ENCODE data around the gene DEF6.

DEF6 gene

DNA sequence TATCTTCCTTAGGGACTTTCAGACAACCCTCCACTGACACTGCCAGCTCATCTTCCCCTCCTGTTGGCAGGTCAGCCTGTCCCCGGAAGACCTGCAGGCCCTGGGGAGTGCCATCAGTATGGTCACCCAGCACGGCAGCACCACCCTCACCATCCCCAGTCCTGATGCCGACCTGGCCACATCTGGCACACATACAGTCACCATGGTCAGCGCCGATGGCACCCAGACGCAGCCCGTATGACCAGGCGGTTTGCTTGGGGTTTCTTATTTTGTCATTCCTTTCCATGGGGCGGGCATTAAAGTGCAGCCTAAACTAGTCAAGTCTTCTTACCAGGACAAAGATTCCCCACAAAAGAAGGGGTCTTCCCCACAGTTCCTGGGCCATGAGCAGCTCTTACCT, 3.9 kb upstream of the DEF6 start:
- Histone ChIP-seq H3K4me1 (ENCODE audit: control extremely low read depth in 1 of 4, control insufficient read depth in 4 of 4, insufficient read depth in 4 of 4, low read length in 3 of 4) (peaks cover 7 to 20% (median 19%) of the 10 kb centered on the region in 4 experiments), H3K27me3 (replicated peaks in 2 of 5; ENCODE audit: control insufficient read depth in 4 of 5, insufficient read depth in 5 of 5, low read length in 4 of 5) (no peaks in the 10 kb centered on the region), H3K36me3 (ENCODE audit: control insufficient read depth in 4 of 4, insufficient read depth in 4 of 4, low read length in 3 of 4) (peaks cover 0 to 76% (median 51%) of the 10 kb centered on the region in 4 experiments), H3K27ac (ENCODE audit: insufficient read depth in 1 of 2, low read depth in 1 of 2, low read length in 2 of 2, poor library complexity in 1 of 2, severe bottlenecking in 2 of 2) (no peak overlapping the region), H3K9me3 (ENCODE audit: control extremely low read depth in 1 of 5, control insufficient read depth in 4 of 5, insufficient read depth in 2 of 5, low read depth in 1 of 5, low read length in 4 of 5) (no peaks in the 10 kb centered on the region), H3K4me3 (ENCODE audit: control insufficient read depth in 1 of 7, extremely low read depth in 1 of 7, insufficient read depth in 4 of 7, low read depth in 2 of 7, low read length in 6 of 7) (no peak overlapping the region)
- POLR2A ChIA-PET: no interaction called here
- CTCF ChIA-PET: interaction anchor here (0.7 to 20.5 kb wide), 14 partner anchors 8 to 179 kb away, joined by 3 to 405 read pairs (median 4); partner anchors contain the start of genes FANCE and RPL10A
- WGBS (ENCODE audit: insufficient coverage): 97% methylated on average over 9 of the region's 9 CpGs
- DNase-seq: no peak

DNA sequence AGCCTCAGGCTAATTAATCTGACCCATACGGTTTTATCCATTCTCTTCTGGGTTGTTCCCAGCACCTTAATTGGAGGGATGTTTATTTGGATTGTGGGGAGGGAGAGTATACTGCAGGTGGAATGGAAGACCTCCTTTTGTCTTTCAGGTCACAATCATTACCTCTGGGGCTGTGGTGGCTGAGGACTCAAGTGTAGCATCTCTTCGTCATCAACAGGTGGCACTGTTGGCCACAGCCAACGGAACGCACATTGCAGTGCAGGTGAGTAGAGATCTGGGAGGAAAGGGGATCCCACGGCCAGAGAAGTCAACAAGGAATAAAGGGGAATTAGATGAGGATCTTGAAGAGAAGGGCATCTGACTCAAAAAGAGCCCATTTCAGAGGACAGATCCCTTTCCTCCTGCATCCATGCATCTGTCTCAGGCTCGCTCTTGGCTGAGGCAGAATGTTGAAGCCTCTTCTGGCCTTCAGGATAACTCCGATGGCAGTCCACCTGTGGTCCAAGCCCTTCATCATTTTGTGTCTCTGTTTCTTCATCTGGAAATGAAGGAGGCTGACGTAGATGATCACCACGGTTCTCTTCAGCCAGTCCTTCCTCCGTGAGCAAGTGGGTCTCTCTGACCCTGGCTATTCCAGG, 3.2 kb upstream of the DEF6 start:
- Histone ChIP-seq H3K4me1 (ENCODE audit: control extremely low read depth in 1 of 4, control insufficient read depth in 4 of 4, insufficient read depth in 4 of 4, low read length in 3 of 4) (peaks cover 14 to 27% (median 26%) of the 10 kb centered on the region in 4 experiments), H3K9me3 (ENCODE audit: control extremely low read depth in 1 of 5, control insufficient read depth in 4 of 5, insufficient read depth in 2 of 5, low read depth in 1 of 5, low read length in 4 of 5) (no peaks in the 10 kb centered on the region), H3K27ac (ENCODE audit: insufficient read depth in 1 of 2, low read depth in 1 of 2, low read length in 2 of 2, poor library complexity in 1 of 2, severe bottlenecking in 2 of 2) (no peak overlapping the region), H3K4me3 (ENCODE audit: control insufficient read depth in 1 of 7, extremely low read depth in 1 of 7, insufficient read depth in 4 of 7, low read depth in 2 of 7, low read length in 6 of 7) (no peak overlapping the region), H3K27me3 (replicated peaks in 2 of 5; ENCODE audit: control insufficient read depth in 4 of 5, insufficient read depth in 5 of 5, low read length in 4 of 5) (no peaks in the 10 kb centered on the region), H3K36me3 (ENCODE audit: control insufficient read depth in 4 of 4, insufficient read depth in 4 of 4, low read length in 3 of 4) (peaks cover 0 to 68% (median 46%) of the 10 kb centered on the region in 4 experiments)
- POLR2A ChIA-PET: no interaction called here
- DNase-seq: peak; percentile 39 to 63 (median 50)
- CTCF ChIA-PET: interaction anchor here (0.7 to 20.5 kb wide), 11 partner anchors 8 to 179 kb away, joined by 3 to 405 read pairs (median 5); partner anchors contain the start of genes FANCE and RPL10A
- WGBS (ENCODE audit: insufficient coverage): 63% methylated on average over 3 of the region's 10 CpGs

DNA sequence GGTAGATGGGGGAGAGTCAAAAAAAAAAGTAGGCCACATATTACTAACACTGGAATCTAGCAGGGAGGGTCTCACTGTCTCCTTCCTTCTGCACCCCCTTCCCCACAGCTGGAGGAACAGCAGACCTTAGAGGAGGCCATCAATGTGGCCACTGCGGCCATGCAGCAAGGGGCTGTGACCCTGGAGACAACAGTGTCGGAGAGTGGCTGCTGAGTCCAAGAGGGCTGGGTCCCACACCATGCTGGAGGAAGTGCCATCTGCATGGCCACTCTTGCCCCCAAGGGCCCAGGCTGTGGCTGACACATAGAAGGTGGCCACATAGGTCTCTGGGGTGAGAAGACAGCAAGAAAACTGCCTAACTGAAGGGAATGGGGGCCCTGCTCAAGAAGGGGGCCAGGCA, 2.6 kb upstream of the DEF6 start:
- no peaks in the 10 kb centered on the region for H3K27me3 ChIP-seq (replicated peaks in 2 of 5; ENCODE audit: control insufficient read depth in 4 of 5, insufficient read depth in 5 of 5, low read length in 4 of 5)
- no peak for DNase-seq
- POLR2A ChIA-PET: no interaction called here
- H3K27ac ChIP-seq (ENCODE audit: insufficient read depth in 1 of 2, low read depth in 1 of 2, low read length in 2 of 2, poor library complexity in 1 of 2, severe bottlenecking in 2 of 2): no peak overlapping the region
- H3K9me3 ChIP-seq (ENCODE audit: control extremely low read depth in 1 of 5, control insufficient read depth in 4 of 5, insufficient read depth in 2 of 5, low read depth in 1 of 5, low read length in 4 of 5): no peaks in the 10 kb centered on the region
- H3K4me3 ChIP-seq (ENCODE audit: control insufficient read depth in 1 of 7, extremely low read depth in 1 of 7, insufficient read depth in 4 of 7, low read depth in 2 of 7, low read length in 6 of 7): no peak overlapping the region
- 100% methylated on average over 2 of the region's 2 CpGs for WGBS (ENCODE audit: insufficient coverage)
- H3K4me1 ChIP-seq (ENCODE audit: control extremely low read depth in 1 of 4, control insufficient read depth in 4 of 4, insufficient read depth in 4 of 4, low read length in 3 of 4): peaks cover 20 to 33% (median 32%) of the 10 kb centered on the region in 4 experiments
- peaks cover 0 to 62% (median 42%) of the 10 kb centered on the region in 4 experiments for H3K36me3 ChIP-seq (ENCODE audit: control insufficient read depth in 4 of 4, insufficient read depth in 4 of 4, low read length in 3 of 4)
- CTCF ChIA-PET: interaction anchor here (0.6 to 20.5 kb wide), 10 partner anchors 9 to 551 kb away, joined by 4 to 405 read pairs (median 9); partner anchors contain the start of genes FANCE and PPARD

DNA sequence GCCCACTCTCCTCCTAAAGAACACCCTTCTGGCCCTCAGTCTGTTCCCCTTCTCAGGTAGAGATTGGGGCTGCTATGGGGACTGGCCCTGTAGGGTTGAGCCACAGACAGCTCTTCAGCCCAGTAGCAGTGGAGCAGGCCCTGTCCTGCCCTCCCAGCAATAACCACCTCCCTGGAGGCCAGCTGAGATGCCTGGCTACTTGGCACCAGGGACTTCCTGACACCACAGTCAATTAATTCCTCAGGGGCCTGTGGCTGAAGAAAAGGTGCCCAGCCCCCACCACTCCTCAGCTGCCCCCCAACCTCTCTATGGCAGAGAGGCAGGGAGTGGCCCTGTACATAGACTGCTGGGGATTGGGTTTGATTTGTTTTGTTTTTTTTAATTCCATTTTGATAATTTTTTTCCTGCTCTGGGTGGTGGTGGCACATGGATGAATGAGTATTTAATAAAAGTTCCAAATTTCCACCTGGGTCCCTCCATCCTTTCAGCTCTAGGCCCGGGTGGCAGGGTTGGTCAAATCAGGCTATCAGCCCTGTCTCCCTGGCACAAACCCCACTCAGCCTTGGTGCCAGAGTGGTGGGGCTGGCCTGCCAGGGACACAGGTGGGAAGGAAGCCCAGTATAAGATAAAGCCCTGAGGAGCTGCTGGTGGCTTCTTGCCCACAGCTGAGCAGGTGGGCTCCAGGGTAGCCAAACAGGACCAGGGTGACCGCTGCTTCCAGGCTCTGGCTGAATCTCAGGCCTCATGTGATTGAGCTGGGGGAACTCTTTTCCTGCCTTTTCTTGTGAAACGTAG, 1.9 kb upstream of the DEF6 start:
- WGBS (ENCODE audit: insufficient coverage): 50% methylated on average over 2 of the region's 3 CpGs

DNA sequence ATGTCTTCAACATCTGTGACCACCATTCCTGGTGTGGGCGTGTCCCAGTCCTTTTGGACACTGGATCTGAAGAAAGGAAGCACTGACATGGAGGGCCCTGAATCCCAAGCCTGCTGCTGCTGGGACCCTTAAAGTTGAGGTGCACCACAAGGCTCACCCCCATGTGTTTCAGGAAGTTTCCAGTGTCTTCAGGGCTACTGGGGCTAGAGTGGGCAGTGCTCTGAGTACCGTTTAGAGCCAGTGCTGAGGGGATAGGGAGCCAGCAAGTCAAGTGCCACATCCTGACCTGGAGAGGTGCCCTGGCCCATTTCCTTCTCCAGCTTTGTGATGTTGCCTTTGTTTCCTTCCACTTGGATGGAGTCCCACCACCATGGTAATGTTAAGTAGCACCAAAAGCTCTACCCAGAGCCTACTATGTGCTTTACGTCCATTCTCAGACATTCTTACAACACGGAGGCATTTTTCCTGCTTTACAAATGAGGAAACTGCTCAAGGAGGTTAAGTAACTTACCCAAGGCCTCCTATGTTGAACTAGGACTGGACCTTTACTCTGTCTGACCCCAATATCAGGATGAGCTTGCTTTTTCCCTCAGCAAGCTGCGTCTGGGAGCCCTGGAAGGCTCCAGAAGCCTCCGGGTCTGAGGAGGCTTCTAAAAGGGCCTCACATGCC, 552 bp upstream of the DEF6 start:
- peak overlapping the region in 1 of 2 experiments; percentile 94 for H3K27ac ChIP-seq (ENCODE audit: insufficient read depth in 1 of 2, low read depth in 1 of 2, low read length in 2 of 2, poor library complexity in 1 of 2, severe bottlenecking in 2 of 2)
- peaks cover 0 to 51% (median 24%) of the 10 kb centered on the region in 4 experiments for H3K36me3 ChIP-seq (ENCODE audit: control insufficient read depth in 4 of 4, insufficient read depth in 4 of 4, low read length in 3 of 4)

More for the DNA sequence above, 1.9 kb upstream of the DEF6 start:
- DNase-seq: no peak
- Histone ChIP-seq H3K9me3 (ENCODE audit: control extremely low read depth in 1 of 5, control insufficient read depth in 4 of 5, insufficient read depth in 2 of 5, low read depth in 1 of 5, low read length in 4 of 5) (no peaks in the 10 kb centered on the region), H3K27ac (ENCODE audit: insufficient read depth in 1 of 2, low read depth in 1 of 2, low read length in 2 of 2, poor library complexity in 1 of 2, severe bottlenecking in 2 of 2) (peak overlapping the region in 1 of 2 experiments; percentile 7), H3K4me3 (ENCODE audit: control insufficient read depth in 1 of 7, extremely low read depth in 1 of 7, insufficient read depth in 4 of 7, low read depth in 2 of 7, low read length in 6 of 7) (no peak overlapping the region), H3K27me3 (replicated peaks in 2 of 5; ENCODE audit: control insufficient read depth in 4 of 5, insufficient read depth in 5 of 5, low read length in 4 of 5) (no peaks in the 10 kb centered on the region), H3K4me1 (ENCODE audit: control extremely low read depth in 1 of 4, control insufficient read depth in 4 of 4, insufficient read depth in 4 of 4, low read length in 3 of 4) (peaks cover 27 to 40% (median 39%) of the 10 kb centered on the region in 4 experiments), H3K36me3 (ENCODE audit: control insufficient read depth in 4 of 4, insufficient read depth in 4 of 4, low read length in 3 of 4) (peaks cover 0 to 60% (median 35%) of the 10 kb centered on the region in 4 experiments)
- ChIA-PET CTCF (interaction anchor here (0.6 to 20.5 kb wide), 18 partner anchors 10 to 552 kb away, joined by 3 to 405 read pairs (median 5); partner anchors contain the start of genes FANCE, PPARD and RPL10A), POLR2A (interaction anchor here (1.1 kb wide), 1 partner anchor 154 kb away, joined by 4 read pairs; no protein-coding TSS in a partner anchor)

DNA sequence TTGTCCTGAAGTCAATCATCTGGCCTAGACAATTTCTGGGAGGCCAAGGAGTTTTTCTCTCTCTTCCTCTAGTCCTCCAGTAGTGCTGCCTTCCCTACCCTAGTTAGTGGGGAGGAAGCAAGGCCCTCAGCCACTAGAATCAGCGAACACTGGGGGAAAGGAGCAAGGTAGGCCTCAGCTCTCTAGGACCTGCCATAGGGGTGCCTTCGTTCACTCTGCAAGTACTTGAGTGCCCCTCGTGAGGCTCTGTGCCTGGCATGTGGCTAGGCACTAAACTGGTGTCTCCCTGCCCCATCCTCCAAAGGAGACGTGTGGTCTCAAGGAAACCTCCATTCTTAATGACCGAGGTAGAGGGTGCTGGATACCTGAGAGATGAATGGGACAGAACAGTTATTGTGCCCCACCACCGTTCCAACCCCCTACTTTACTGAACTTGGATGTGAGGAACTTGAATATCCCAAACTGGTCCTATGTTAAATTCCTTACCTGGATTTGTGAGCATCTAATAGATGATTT, 1.1 kb downstream of the DEF6 start:
- 15% methylated on average over 4 of the region's 6 CpGs for WGBS (ENCODE audit: insufficient coverage)
- Histone ChIP-seq H3K27me3 (replicated peaks in 2 of 5; ENCODE audit: control insufficient read depth in 4 of 5, insufficient read depth in 5 of 5, low read length in 4 of 5) (no peaks in the 10 kb centered on the region), H3K4me1 (ENCODE audit: control extremely low read depth in 1 of 4, control insufficient read depth in 4 of 4, insufficient read depth in 4 of 4, low read length in 3 of 4) (peaks cover 42 to 69% (median 65%) of the 10 kb centered on the region in 4 experiments), H3K36me3 (ENCODE audit: control insufficient read depth in 4 of 4, insufficient read depth in 4 of 4, low read length in 3 of 4) (peaks cover 0 to 36% (median 14%) of the 10 kb centered on the region in 4 experiments), H3K27ac (ENCODE audit: insufficient read depth in 1 of 2, low read depth in 1 of 2, low read length in 2 of 2, poor library complexity in 1 of 2, severe bottlenecking in 2 of 2) (peak overlapping the region; percentile 85 to 94), H3K4me3 (ENCODE audit: control insufficient read depth in 1 of 7, extremely low read depth in 1 of 7, insufficient read depth in 4 of 7, low read depth in 2 of 7, low read length in 6 of 7) (peak overlapping the region in 6 of 7 experiments; percentile 44 to 91 (median 80)), H3K9me3 (ENCODE audit: control extremely low read depth in 1 of 5, control insufficient read depth in 4 of 5, insufficient read depth in 2 of 5, low read depth in 1 of 5, low read length in 4 of 5) (no peaks in the 10 kb centered on the region)
- DNase-seq: peak in 2 of 3 donors; percentile 16 to 31
- ChIA-PET CTCF (interaction anchor here (1.0 to 20.5 kb wide), 9 partner anchors 13 to 196 kb away, joined by 3 to 405 read pairs (median 6); partner anchors contain the start of genes FANCE and PPARD), POLR2A (interaction anchor here (0.9 to 1.4 kb wide), 3 partner anchors 17 to 151 kb away, joined by 3 read pairs; no protein-coding TSS in a partner anchor)

More for the DNA sequence above, 552 bp upstream of the DEF6 start:
- DNase-seq: no peak
- CTCF ChIA-PET: interaction anchor here (1.0 to 20.5 kb wide), 19 partner anchors 11 to 440 kb away, joined by 3 to 405 read pairs (median 4); partner anchors contain the start of genes FANCE and RPL10A
- peak overlapping the region in 4 of 7 experiments; percentile 77 to 91 (median 84) for H3K4me3 ChIP-seq (ENCODE audit: control insufficient read depth in 1 of 7, extremely low read depth in 1 of 7, insufficient read depth in 4 of 7, low read depth in 2 of 7, low read length in 6 of 7)
- POLR2A ChIA-PET: interaction anchor here (0.7 to 1.4 kb wide), 3 partner anchors 152 to 174 kb away, joined by 3 to 6 read pairs (median 4); no protein-coding TSS in a partner anchor
- 35% methylated on average over 6 of the region's 6 CpGs for WGBS (ENCODE audit: insufficient coverage)
- no peaks in the 10 kb centered on the region for H3K9me3 ChIP-seq (ENCODE audit: control extremely low read depth in 1 of 5, control insufficient read depth in 4 of 5, insufficient read depth in 2 of 5, low read depth in 1 of 5, low read length in 4 of 5)
- peaks cover 31 to 53% (median 49%) of the 10 kb centered on the region in 4 experiments for H3K4me1 ChIP-seq (ENCODE audit: control extremely low read depth in 1 of 4, control insufficient read depth in 4 of 4, insufficient read depth in 4 of 4, low read length in 3 of 4)
- no peaks in the 10 kb centered on the region for H3K27me3 ChIP-seq (replicated peaks in 2 of 5; ENCODE audit: control insufficient read depth in 4 of 5, insufficient read depth in 5 of 5, low read length in 4 of 5)
